IPS-18c (cell line): ENCODE data around the gene SNX1.
"Not testable (repeated sequence)": the region's sequence is repeated elsewhere in the genome, so short reads cannot be mapped to it uniquely, and the experiment has no call there.

ENCODE experiments used
- H3K4me3 ChIP-seq: 2 replicates; pipeline ENCODE4 v1.7.0; 2013; ENCODE audit warnings: low read depth, mild to moderate bottlenecking, low read length, moderate library complexity; ENCODE audit not compliant: insufficient read depth
- H3K9me3 ChIP-seq: one replicate; pipeline ENCODE4 v1.6.1; 2013; ENCODE audit warnings: mild to moderate bottlenecking, low read length, moderate library complexity; ENCODE audit not compliant: control insufficient read depth, insufficient read depth

Gene SNX1

GRCh38 chr15:64105113-64105704 is 9.4 kb downstream of the SNX1 start:
- Histone ChIP-seq H3K4me3 (no peak overlapping the region), H3K9me3 (no peaks in the 10 kb centered on the region)

GRCh38 chr15:64107337-64107736 is 11.6 kb downstream of the SNX1 start:
- no peak overlapping the region for H3K4me3 ChIP-seq

GRCh38 chr15:64110108-64110701 is 14.4 kb downstream of the SNX1 start:
- H3K9me3 ChIP-seq, H3K4me3 ChIP-seq: not testable (repeated sequence)

More at GRCh38 chr15:64107337-64107736, 11.6 kb downstream of the SNX1 start:
- H3K9me3 ChIP-seq, result no peaks in the 10 kb centered on the region

- no peaks in the 10 kb centered on the region for H3K9me3 ChIP-seq
- H3K4me3 ChIP-seq, result no peak overlapping the region
These were observed 15.3 kb downstream of the SNX1 start for GRCh38 chr15:64110950-64111678.

- no peak overlapping the region for H3K4me3 ChIP-seq
- no peaks in the 10 kb centered on the region for H3K9me3 ChIP-seq
These were observed 15.9 kb downstream of the SNX1 start for GRCh38 chr15:64111679-64112050.

GRCh38 chr15:64112073-64112772 is 16.4 kb downstream of the SNX1 start:
- H3K9me3 ChIP-seq, result no peaks in the 10 kb centered on the region
- H3K4me3 ChIP-seq, result no peak overlapping the region

GRCh38 chr15:64112904-64113303 is 17.1 kb downstream of the SNX1 start:
- Histone ChIP-seq H3K4me3 (no peak overlapping the region), H3K9me3 (no peaks in the 10 kb centered on the region)

- no peaks in the 10 kb centered on the region for H3K9me3 ChIP-seq
- H3K4me3 ChIP-seq, result no peak overlapping the region
These were observed 22.1 kb downstream of the SNX1 start for GRCh38 chr15:64117759-64118487.

- H3K4me3 ChIP-seq, H3K9me3 ChIP-seq: not testable (repeated sequence)
These were observed 24.5 kb downstream of the SNX1 start for GRCh38 chr15:64120322-64120721.

GRCh38 chr15:64121614-64122013 is 25.8 kb downstream of the SNX1 start:
- Histone ChIP-seq H3K4me3 (no peak overlapping the region), H3K9me3 (no peaks in the 10 kb centered on the region)

- H3K4me3 ChIP-seq, result no peak overlapping the region
- H3K9me3 ChIP-seq, result no peaks in the 10 kb centered on the region
These were observed 26.7 kb downstream of the SNX1 start for GRCh38 chr15:64122444-64122843.

GRCh38 chr15:64122936-64123351 is 27.2 kb downstream of the SNX1 start:
- Histone ChIP-seq H3K4me3 (no peak overlapping the region), H3K9me3 (no peaks in the 10 kb centered on the region)

- no peaks in the 10 kb centered on the region for H3K9me3 ChIP-seq
These were observed 30.2 kb downstream of the SNX1 start for GRCh38 chr15:64125978-64126377.

GRCh38 chr15:64127521-64128270 is 31.9 kb downstream of the SNX1 start:
- Histone ChIP-seq H3K4me3 (no peak overlapping the region), H3K9me3 (no peaks in the 10 kb centered on the region)

More at GRCh38 chr15:64125978-64126377, 30.2 kb downstream of the SNX1 start:
- no peak overlapping the region for H3K4me3 ChIP-seq

GRCh38 chr15:64130159-64130558 is 34.4 kb downstream of the SNX1 start:
- Histone ChIP-seq H3K4me3 (no peak overlapping the region), H3K9me3 (no peaks in the 10 kb centered on the region)

GRCh38 chr15:64131547-64131946 is 35.8 kb downstream of the SNX1 start:
- Histone ChIP-seq H3K4me3 (no peak overlapping the region), H3K9me3 (no peaks in the 10 kb centered on the region)

GRCh38 chr15:64132217-64132616 is 36.4 kb downstream of the SNX1 start:
- no peaks in the 10 kb centered on the region for H3K9me3 ChIP-seq
- H3K4me3 ChIP-seq, result no peak overlapping the region
